Body of pancreas (tissue), 4 donors: ENCODE results near the gene SREBF1. TPM values are rescaled to one million over a fixed set of nuclear protein-coding genes. Genes with fewer than 3 reads are reported as not detected.

ENCODE experiments used
- ATAC-seq: fragments of 150-250 bp; one replicate; pipeline ENCODE4 v1.9.1; 2016
- DNase-seq, 4 donors: peaks; one replicate each; pipeline ENCODE4 v3.0.0-alpha.2; 2019
- H3K27ac ChIP-seq, 4 donors: fragments of 200-600 bp; sonication (generic); 1 replicate in 3 of 4; 2 replicates in 1 of 4; pipeline versions ENCODE4 v1.5.1 to v1.6.1; 2016 to 2019; ENCODE audit warnings: mild to moderate bottlenecking in 1 of 4, mixed read lengths in 1 of 4, moderate library complexity in 1 of 4
- H3K27me3 ChIP-seq, 2 donors: fragments of 200-600 bp; sonication (generic); one replicate each; pipeline ENCODE4 v1.6.0; 2016; ENCODE audit warnings: mild to moderate bottlenecking in 1 of 2
- H3K36me3 ChIP-seq, 2 donors: fragments of 200-600 bp; sonication (generic); replicated peaks in 1 of 2; 2 replicates each; pipeline ENCODE4 v1.5.1; 2016; ENCODE audit warnings: low read depth in 2 of 2; ENCODE audit not compliant: insufficient read depth in 1 of 2
- H3K4me1 ChIP-seq: fragments of 200-600 bp; sonication (generic); one replicate; pipeline ENCODE4 v1.6.0; 2016
- H3K4me3 ChIP-seq, 2 donors: fragments of 200-600 bp; sonication (generic); 1 replicate in 1 of 2; 2 replicates in 1 of 2; pipeline ENCODE4 v1.5.1; 2016 to 2019
- H3K9me3 ChIP-seq, 3 donors: fragments of 200-600 bp; sonication (generic); 1 replicate in 2 of 3; 2 replicates in 1 of 3; pipeline ENCODE4 v1.5.1; 2016
- POLR2A ChIP-seq, 3 donors: fragments of 450-650 bp; IDR thresholded peaks; one replicate each; pipeline ENCODE4 v1.6.1; 2016; ENCODE audit warnings: antibody characterized with exemption in 3 of 3, mild to moderate bottlenecking in 2 of 3
- WGBS, 2 donors: methylation state at CpG; one replicate each; pipeline ENCODE4 v1.1.5; 2017; 5-methylcytosine and 5-hydroxymethylcytosine counted together
- intact Hi-C: fragments of 100-400 bp; cut with DNase I; formaldehyde crosslinking; loops from one replicate; pipeline ENCODE4 v1.15.1; 2023
- total RNA-seq, 2 donors: library from RNA; depleted of rRNA; stranded (reverse); fragments of >200 nt; gene quantifications; one replicate each; pipeline ENCODE4 v1.1.0, GENCODE V29; 2016
- TF ChIP-seq, protein P1 (sequence below), 7 experiments: fragments of 450-650 bp in 4 of 7; fragments of 200-600 bp in 3 of 7; sonication (generic) in 3 of 7; IDR thresholded peaks; one replicate each; pipeline ENCODE4 v1.5.1; 2016 to 2019; ENCODE audit warnings: antibody characterized with exemption in 7 of 7

Gene SREBF1
- total RNA-seq, 2 donors from 2014 or later: 22.3 to 88.0 TPM

DNA sequence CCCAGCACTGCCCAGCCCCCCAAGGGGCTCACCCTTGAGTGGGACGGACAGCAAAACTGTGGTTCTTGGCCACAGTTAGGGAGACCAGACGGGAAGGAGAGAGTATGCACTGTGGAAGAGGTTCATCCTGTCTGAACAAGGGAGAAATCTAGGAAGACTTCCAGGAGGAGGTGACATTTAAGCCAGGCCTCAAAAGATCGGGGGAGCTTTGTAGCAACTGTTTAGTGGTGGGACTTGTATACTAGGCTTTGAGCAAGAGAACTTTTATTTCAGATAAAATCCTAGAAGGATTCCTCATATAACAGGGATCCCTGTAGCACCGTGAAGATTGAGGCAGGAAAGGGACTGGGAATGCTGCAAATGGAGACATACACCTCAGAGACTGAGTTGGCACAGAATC is 30.8 kb downstream of the SREBF1 start:
- Histone ChIP-seq H3K27ac (no peak overlapping the region), H3K4me1 (no peaks in the 10 kb centered on the region), H3K27me3 (no peaks in the 10 kb centered on the region), H3K9me3 (no peaks in the 10 kb centered on the region), H3K4me3 (no peak overlapping the region), H3K36me3 (no peaks in the 10 kb centered on the region)
- 95 to 97% methylated on average over 4 of the region's 4 CpGs for WGBS, 2 donors
- intact Hi-C loops: no loop called here
- TF ChIP-seq, protein P1, sequence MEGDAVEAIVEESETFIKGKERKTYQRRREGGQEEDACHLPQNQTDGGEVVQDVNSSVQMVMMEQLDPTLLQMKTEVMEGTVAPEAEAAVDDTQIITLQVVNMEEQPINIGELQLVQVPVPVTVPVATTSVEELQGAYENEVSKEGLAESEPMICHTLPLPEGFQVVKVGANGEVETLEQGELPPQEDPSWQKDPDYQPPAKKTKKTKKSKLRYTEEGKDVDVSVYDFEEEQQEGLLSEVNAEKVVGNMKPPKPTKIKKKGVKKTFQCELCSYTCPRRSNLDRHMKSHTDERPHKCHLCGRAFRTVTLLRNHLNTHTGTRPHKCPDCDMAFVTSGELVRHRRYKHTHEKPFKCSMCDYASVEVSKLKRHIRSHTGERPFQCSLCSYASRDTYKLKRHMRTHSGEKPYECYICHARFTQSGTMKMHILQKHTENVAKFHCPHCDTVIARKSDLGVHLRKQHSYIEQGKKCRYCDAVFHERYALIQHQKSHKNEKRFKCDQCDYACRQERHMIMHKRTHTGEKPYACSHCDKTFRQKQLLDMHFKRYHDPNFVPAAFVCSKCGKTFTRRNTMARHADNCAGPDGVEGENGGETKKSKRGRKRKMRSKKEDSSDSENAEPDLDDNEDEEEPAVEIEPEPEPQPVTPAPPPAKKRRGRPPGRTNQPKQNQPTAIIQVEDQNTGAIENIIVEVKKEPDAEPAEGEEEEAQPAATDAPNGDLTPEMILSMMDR (IDR thresholded peaks at IDR 0.05): no peak
- TF ChIP-seq POLR2A (IDR thresholded peaks at IDR 0.05): no peak
- DNase-seq (no peak), ATAC-seq (no peak)

DNA sequence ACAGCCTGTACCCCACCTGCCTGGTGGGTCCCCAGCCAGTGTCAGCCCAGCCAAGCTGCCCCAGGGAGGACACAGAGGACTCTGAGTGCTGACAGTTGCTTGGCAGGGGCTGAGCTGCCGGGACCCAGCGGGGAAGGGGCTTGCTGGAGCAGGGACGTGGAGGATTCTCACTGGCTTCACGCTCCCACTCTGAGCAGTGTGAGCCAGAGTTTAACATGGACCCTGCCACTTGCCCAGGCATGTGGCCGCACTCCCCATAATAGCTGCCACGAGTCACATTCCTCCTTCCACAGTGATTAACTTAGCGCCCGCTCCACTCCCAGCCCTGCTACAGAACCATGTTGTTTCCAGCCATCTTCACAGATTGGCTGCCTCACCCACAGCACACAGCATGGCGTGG is 31.2 kb downstream of the SREBF1 start:
- H3K36me3 ChIP-seq: no peaks in the 10 kb centered on the region
- 76 to 82% methylated on average over 7 to 8 of the region's 9 CpGs for WGBS, 2 donors
- intact Hi-C loops: no loop called here

DNA sequence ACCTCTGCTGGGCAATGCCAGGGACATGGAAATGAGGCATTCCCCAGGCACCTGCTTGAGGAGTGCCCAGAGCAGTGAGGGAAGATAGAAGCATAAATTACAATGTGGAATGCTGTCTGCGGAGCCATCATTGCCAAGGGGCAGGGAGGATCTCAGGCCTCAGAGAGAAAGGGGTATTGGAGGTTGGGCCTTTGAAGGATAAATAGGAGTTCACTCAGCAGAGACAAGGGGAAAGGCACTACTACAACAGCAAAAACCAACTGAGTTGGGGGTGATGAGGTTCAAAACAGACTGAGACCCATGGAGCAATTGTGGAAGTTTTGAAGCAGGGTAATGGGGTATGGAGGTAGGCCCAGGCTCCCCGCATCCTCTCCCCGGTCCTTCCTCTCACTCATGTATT is 32.8 kb downstream of the SREBF1 start:
- Histone ChIP-seq H3K27me3 (no peaks in the 10 kb centered on the region), H3K4me1 (peaks cover 7% of the 10 kb centered on the region), H3K36me3 (no peaks in the 10 kb centered on the region), H3K4me3 (no peak overlapping the region), H3K9me3 (no peaks in the 10 kb centered on the region), H3K27ac (no peak overlapping the region)
- intact Hi-C loops: no loop called here
- TF ChIP-seq, protein P1 (IDR thresholded peaks at IDR 0.05): no peak
- no peak for TF ChIP-seq POLR2A (IDR thresholded peaks at IDR 0.05)
- no peak for DNase-seq
- 94 to 100% methylated on average over 3 of the region's 3 CpGs for WGBS, 2 donors
- ATAC-seq: no peak

More for the DNA sequence above, 31.2 kb downstream of the SREBF1 start:
- no peak for ATAC-seq
- H3K4me3 ChIP-seq: no peak overlapping the region
- no peaks in the 10 kb centered on the region for H3K27me3 ChIP-seq
- DNase-seq: no peak
- no peak overlapping the region for H3K27ac ChIP-seq
- H3K9me3 ChIP-seq: no peaks in the 10 kb centered on the region
- H3K4me1 ChIP-seq: no peaks in the 10 kb centered on the region
- TF ChIP-seq POLR2A (IDR thresholded peaks at IDR 0.05): no peak
- TF ChIP-seq, protein P1 (IDR thresholded peaks at IDR 0.05): no peak

DNA sequence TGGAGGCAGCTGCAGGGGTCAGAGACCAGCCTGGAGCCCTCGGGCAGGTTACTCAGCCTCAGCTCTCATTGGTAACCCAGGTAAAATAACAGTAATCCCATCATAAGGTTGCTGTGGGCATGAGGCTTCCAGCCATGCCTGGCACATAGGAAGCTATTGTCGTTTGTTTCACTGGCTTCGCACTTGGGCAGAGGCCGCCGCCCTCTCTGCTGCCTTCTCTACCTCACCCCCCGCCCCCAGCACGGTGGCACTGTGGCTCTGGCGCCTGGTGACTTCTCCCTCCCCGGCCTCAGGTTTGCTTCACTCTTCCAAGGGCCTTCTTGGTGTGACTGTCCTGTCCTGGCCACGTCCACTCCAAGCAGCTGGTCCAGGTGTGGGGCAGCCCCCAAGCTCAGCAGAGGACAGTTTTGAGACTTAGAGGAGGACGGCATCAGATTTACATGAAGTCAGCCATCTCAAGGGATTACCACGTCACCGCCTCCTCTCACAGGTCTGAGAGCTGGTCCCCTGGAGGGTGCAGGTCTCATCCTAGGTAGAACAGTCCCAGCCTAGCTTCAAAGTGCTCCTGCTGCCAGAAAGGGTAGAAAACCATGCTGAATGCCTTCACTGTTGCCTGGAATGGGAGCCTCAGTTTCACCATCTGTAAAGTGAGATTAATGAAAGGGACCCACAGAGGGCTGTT is 34.8 kb downstream of the SREBF1 start:
- WGBS, 2 donors: 92 to 100% methylated on average over 7 to 13 of the region's 13 CpGs
- intact Hi-C loops: no loop called here
- H3K4me1 ChIP-seq: peaks cover 7% of the 10 kb centered on the region
- H3K9me3 ChIP-seq: no peaks in the 10 kb centered on the region
- TF ChIP-seq POLR2A (IDR thresholded peaks at IDR 0.05): no peak
- TF ChIP-seq, protein P1 (IDR thresholded peaks at IDR 0.05): no peak
- DNase-seq (no peak), ATAC-seq (no peak)
- no peak overlapping the region for H3K4me3 ChIP-seq
- no peaks in the 10 kb centered on the region for H3K36me3 ChIP-seq
- no peaks in the 10 kb centered on the region for H3K27me3 ChIP-seq
- H3K27ac ChIP-seq: no peak overlapping the region

DNA sequence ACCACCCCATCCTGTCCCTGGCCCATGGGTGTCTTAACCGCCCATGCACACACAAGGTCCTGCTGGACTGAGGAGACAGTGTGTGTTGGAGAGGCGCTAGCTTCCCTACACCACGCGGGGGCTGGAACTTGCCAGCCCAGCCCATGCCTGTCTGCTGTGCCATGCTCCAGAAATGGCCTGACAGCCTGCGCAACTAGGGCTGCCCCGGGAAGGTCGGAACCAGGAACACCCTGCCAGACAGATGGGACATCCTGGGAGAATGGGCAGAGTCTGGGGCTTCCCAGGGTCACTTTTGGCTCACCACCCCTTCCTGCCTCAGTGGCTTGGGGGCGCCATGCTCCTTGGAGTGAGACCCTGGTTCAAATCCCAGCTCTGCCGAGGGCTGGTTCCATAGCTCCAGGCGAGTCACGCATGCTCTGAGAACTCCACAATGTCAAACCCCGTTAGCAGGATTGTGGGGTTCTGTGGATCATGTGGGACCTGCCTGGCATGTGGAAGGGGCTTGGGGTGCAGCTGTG is 36.2 kb downstream of the SREBF1 start:
- DNase-seq (no peak), ATAC-seq (no peak)
- peaks cover 7% of the 10 kb centered on the region for H3K4me1 ChIP-seq
- H3K36me3 ChIP-seq: no peaks in the 10 kb centered on the region
- no peak overlapping the region for H3K4me3 ChIP-seq
- intact Hi-C loops: no loop called here
- no peaks in the 10 kb centered on the region for H3K27me3 ChIP-seq
- H3K27ac ChIP-seq: no peak overlapping the region
- WGBS, 2 donors: 91 to 97% methylated on average over 4 to 12 of the region's 12 CpGs
- H3K9me3 ChIP-seq: no peaks in the 10 kb centered on the region
- no peak for TF ChIP-seq POLR2A (IDR thresholded peaks at IDR 0.05)
- TF ChIP-seq, protein P1 (IDR thresholded peaks at IDR 0.05): no peak
